HEK293T (cell line): ENCODE data around the gene RAB44.

Experiments used
- BHLHE40 ChIP-seq: fragments of 450-650 bp; IDR thresholded peaks from 2 replicates; pipeline ENCODE4 v1.6.1; 2016; ENCODE audit warnings: mild to moderate bottlenecking, moderate library complexity, borderline replicate concordance
- FOXA1 ChIP-seq: fragments of 450-650 bp; IDR thresholded peaks from 2 replicates; pipeline ENCODE4 v1.6.1; 2016; ENCODE audit warnings: mild to moderate bottlenecking
- FOXM1 ChIP-seq: fragments of 450-650 bp; IDR thresholded peaks from 2 replicates; pipeline ENCODE4 v1.6.1; 2017; ENCODE audit warnings: mild to moderate bottlenecking, borderline replicate concordance
- HDGF ChIP-seq: fragments of 450-650 bp; IDR thresholded peaks from 2 replicates; pipeline ENCODE4 v1.6.1; 2017; ENCODE audit warnings: antibody characterized with exemption, borderline replicate concordance
- LEF1 ChIP-seq: fragments of 450-650 bp; IDR thresholded peaks from 2 replicates; pipeline ENCODE4 v1.6.1; 2017; ENCODE audit warnings: mild to moderate bottlenecking, borderline replicate concordance
- SP1 ChIP-seq: fragments of 450-650 bp; IDR thresholded peaks from 2 replicates; pipeline ENCODE4 v1.6.1; 2017
- SUZ12 ChIP-seq: fragments of 450-650 bp; IDR thresholded peaks from 2 replicates; pipeline ENCODE4 v1.6.1; 2016; ENCODE audit warnings: mild to moderate bottlenecking
- ZNF384 ChIP-seq: fragments of 450-650 bp; IDR thresholded peaks from 2 replicates; pipeline ENCODE4 v1.6.1; 2016

DNA sequence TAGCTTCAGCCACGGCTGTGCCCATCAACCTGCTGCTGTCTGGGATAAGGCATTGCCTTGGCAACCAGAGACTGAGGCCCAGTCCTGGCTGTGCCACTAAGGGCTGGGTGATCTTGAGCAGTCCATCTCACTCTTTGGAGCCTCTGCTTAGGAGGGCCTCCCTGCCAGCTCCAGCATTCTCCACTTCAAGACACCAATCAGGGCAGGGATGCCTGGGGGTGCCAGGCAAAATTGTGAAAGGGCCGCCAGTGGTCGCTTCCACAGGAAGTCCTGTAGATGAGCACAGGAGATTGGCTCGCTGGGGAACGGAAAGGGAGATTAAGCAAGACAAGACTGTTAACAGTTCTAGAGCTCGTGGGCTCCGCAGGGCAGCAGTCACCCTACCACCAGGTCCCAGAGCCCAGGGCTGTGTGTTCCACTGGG is at the start of gene RAB44:
- TF ChIP-seq FOXM1: no peak
- TF ChIP-seq SUZ12: no peak
- TF ChIP-seq SP1: no peak
- no peak for TF ChIP-seq BHLHE40
- TF ChIP-seq FOXA1: no peak
- no peak for TF ChIP-seq LEF1
- no peak for TF ChIP-seq HDGF
- TF ChIP-seq ZNF384: no peak
